ENCODE measurements around the gene DNAJC11. TPM values are rescaled to one million over a fixed set of nuclear protein-coding genes. Genes with fewer than 3 reads are reported as not detected.

Gene DNAJC11
- total RNA-seq, 1 experiment from 2014 or later: 102 TPM

- Mint-ChIP-seq H3K36me3 (peaks cover 9% of the 10 kb centered on the region; the same call in 1 of the 2 replicates), H3K9me3 (no peaks in the 10 kb centered on the region), H3K27me3 (ENCODE audit: low read depth) (no peaks in the 10 kb centered on the region), H3K4me1 (peaks cover 3% of the 10 kb centered on the region; the same call in 1 of the 2 replicates), H3K27ac (no peak overlapping the region), H3K4me3 (no peak overlapping the region)
- ATAC-seq (no peak), DNase-seq (ENCODE audit: low spot score) (no peak)
- TF ChIP-seq PRRX2 (CRISPR knock-in tag; IDR thresholded peaks at IDR 0.05) (no peak), SP1 (CRISPR knock-in tag; conservative IDR thresholded peaks at IDR 0.05) (no peak), NR1H2 (CRISPR knock-in tag; IDR thresholded peaks at IDR 0.05) (no peak), ZNF396 (CRISPR knock-in tag; IDR thresholded peaks at IDR 0.05; ENCODE audit: borderline replicate concordance) (no peak), IRF1 (CRISPR knock-in tag; IDR thresholded peaks at IDR 0.05) (no peak), ZSCAN18 (CRISPR knock-in tag; IDR thresholded peaks at IDR 0.05) (no peak), ATF6 (CRISPR knock-in tag; IDR thresholded peaks at IDR 0.05) (no peak), SOX15 (CRISPR knock-in tag; IDR thresholded peaks at IDR 0.05) (no peak), ZNF425 (CRISPR knock-in tag; conservative IDR thresholded peaks at IDR 0.05) (no peak), EMX1 (CRISPR knock-in tag; IDR thresholded peaks at IDR 0.05) (no peak), ZNF219 (CRISPR knock-in tag; IDR thresholded peaks at IDR 0.05; ENCODE audit: borderline replicate concordance) (no peak), ZBTB21 (CRISPR knock-in tag; IDR thresholded peaks at IDR 0.05; ENCODE audit: borderline replicate concordance) (no peak), TCF7 (CRISPR knock-in tag; IDR thresholded peaks at IDR 0.05; ENCODE audit: low read depth) (no peak)
- TF ChIP-seq, protein P1, sequence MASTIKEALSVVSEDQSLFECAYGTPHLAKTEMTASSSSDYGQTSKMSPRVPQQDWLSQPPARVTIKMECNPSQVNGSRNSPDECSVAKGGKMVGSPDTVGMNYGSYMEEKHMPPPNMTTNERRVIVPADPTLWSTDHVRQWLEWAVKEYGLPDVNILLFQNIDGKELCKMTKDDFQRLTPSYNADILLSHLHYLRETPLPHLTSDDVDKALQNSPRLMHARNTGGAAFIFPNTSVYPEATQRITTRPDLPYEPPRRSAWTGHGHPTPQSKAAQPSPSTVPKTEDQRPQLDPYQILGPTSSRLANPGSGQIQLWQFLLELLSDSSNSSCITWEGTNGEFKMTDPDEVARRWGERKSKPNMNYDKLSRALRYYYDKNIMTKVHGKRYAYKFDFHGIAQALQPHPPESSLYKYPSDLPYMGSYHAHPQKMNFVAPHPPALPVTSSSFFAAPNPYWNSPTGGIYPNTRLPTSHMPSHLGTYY (CRISPR knock-in tag; IDR thresholded peaks at IDR 0.05): no peak
- TF ChIP-seq, protein P2, sequence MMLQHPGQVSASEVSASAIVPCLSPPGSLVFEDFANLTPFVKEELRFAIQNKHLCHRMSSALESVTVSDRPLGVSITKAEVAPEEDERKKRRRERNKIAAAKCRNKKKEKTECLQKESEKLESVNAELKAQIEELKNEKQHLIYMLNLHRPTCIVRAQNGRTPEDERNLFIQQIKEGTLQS (CRISPR knock-in tag; conservative IDR thresholded peaks at IDR 0.05): no peak
- ChIA-PET CTCF (interaction anchor here (0.6 to 0.8 kb wide), 2 partner anchors 30 to 49 kb away, joined by 3 to 4 read pairs; no protein-coding TSS in a partner anchor), POLR2A (no interaction called here)
These were observed 115.2 kb downstream of the DNAJC11 start for GRCh38 chr1:6586404-6586816.

- Mint-ChIP-seq H3K27ac (no peak overlapping the region), H3K4me1 (peaks cover 3% of the 10 kb centered on the region), H3K9me3 (no peaks in the 10 kb centered on the region), H3K36me3 (peaks cover 9% of the 10 kb centered on the region; the same call in 1 of the 2 replicates), H3K27me3 (ENCODE audit: low read depth) (no peaks in the 10 kb centered on the region), H3K4me3 (no peak overlapping the region)
- ATAC-seq (no peak), DNase-seq (ENCODE audit: low spot score) (no peak)
- CTCF ChIA-PET: interaction anchor here (0.6 to 0.9 kb wide), 3 partner anchors 30 to 61 kb away, joined by 3 to 4 read pairs (median 3); no protein-coding TSS in a partner anchor
- POLR2A ChIA-PET: interaction anchor here (0.6 kb wide), 1 partner anchor 112 kb away, joined by 3 read pairs; no protein-coding TSS in a partner anchor
- TF ChIP-seq, protein P3, sequence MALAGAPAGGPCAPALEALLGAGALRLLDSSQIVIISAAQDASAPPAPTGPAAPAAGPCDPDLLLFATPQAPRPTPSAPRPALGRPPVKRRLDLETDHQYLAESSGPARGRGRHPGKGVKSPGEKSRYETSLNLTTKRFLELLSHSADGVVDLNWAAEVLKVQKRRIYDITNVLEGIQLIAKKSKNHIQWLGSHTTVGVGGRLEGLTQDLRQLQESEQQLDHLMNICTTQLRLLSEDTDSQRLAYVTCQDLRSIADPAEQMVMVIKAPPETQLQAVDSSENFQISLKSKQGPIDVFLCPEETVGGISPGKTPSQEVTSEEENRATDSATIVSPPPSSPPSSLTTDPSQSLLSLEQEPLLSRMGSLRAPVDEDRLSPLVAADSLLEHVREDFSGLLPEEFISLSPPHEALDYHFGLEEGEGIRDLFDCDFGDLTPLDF (CRISPR knock-in tag; IDR thresholded peaks at IDR 0.05): no peak
- TF ChIP-seq ARID4B (CRISPR knock-in tag; IDR thresholded peaks at IDR 0.05; ENCODE audit: borderline replicate concordance): no peak
- no peak for TF ChIP-seq JUN (CRISPR knock-in tag; IDR thresholded peaks at IDR 0.05)
- no peak for TF ChIP-seq ZNF232 (CRISPR knock-in tag; IDR thresholded peaks at IDR 0.05)
These were observed 115.8 kb downstream of the DNAJC11 start for GRCh38 chr1:6585841-6586240.

Data from WTC11 (cell line).